Activated CD4-positive, alpha-beta T cell treated with anti-CD3 and anti-CD28 coated beads, Interleukin-2, Interleukin-4, amounts not matched to agents 100 ng/mL and 50 ng/mL, durations not matched to agents 16 hours and 8 hours (primary cell): ENCODE results near the gene NUMA1.

Experiments used
- DNase-seq: peaks from one replicate; pipeline ENCODE4 v3.0.0-alpha.2; 2020; ENCODE audit warnings: low spot score

Gene NUMA1

GRCh38 chr11:72080326-72081183, at the start of gene NUMA1, which contains the start of gene LRRC51:
Gene NUMA1 (minus strand): TSS chr11:72080542. CDS start chr11:72035943, 44,599 bp downstream.
Gene LRRC51 (plus strand): TSS chr11:72080850. CDS start chr11:72089084, 8,234 bp downstream.
- DNase-seq: peak; percentile 100

GRCh38 chr11:72129381-72129780, 49.0 kb upstream of the NUMA1 start:
- no peak for DNase-seq

GRCh38 chr11:72127923-72128322, 47.6 kb upstream of the NUMA1 start:
- DNase-seq: no peak

- no peak for DNase-seq
These were observed 45.6 kb upstream of the NUMA1 start for GRCh38 chr11:72125956-72126355.

GRCh38 chr11:72124046-72124445, 43.7 kb upstream of the NUMA1 start:
- DNase-seq: no peak

- no peak for DNase-seq
These were observed 42.8 kb upstream of the NUMA1 start for GRCh38 chr11:72123117-72123653.

- DNase-seq: no peak
These were observed 42.3 kb upstream of the NUMA1 start for GRCh38 chr11:72122607-72123006.

- DNase-seq: no peak
These were observed 40.6 kb upstream of the NUMA1 start for GRCh38 chr11:72120930-72121329.

GRCh38 chr11:72119198-72119597, 38.9 kb upstream of the NUMA1 start:
- DNase-seq: no peak

- no peak for DNase-seq
These were observed 35.8 kb upstream of the NUMA1 start for GRCh38 chr11:72116019-72116755.

- no peak for DNase-seq
These were observed 34.2 kb upstream of the NUMA1 start for GRCh38 chr11:72114570-72114969.

GRCh38 chr11:72112978-72113808, 32.9 kb upstream of the NUMA1 start:
- DNase-seq: no peak

- DNase-seq: peak; percentile 99
These were observed 32.0 kb upstream of the NUMA1 start, which contains the start of gene ANAPC15 for GRCh38 chr11:72112143-72112977. Gene ANAPC15 (minus strand): TSS chr11:72112695. CDS start chr11:72111276, 1,419 bp downstream.

- no peak for DNase-seq
These were observed 31.2 kb upstream of the NUMA1 start for GRCh38 chr11:72111300-72112142.

- DNase-seq: no peak
These were observed 25.5 kb upstream of the NUMA1 start, which contains the start of gene TOMT for GRCh38 chr11:72105888-72106287. Gene TOMT (plus strand): TSS chr11:72105924. CDS start chr11:72105952, 28 bp downstream.

- DNase-seq: no peak
These were observed 23.4 kb upstream of the NUMA1 start for GRCh38 chr11:72103754-72104167.

GRCh38 chr11:72102946-72103753, 22.8 kb upstream of the NUMA1 start, which contains the start of gene LAMTOR1:
Gene LAMTOR1 (minus strand): TSS chr11:72103297. CDS start chr11:72103224, 73 bp downstream.
- DNase-seq: peak; percentile 99

GRCh38 chr11:72102631-72102945, 22.2 kb upstream of the NUMA1 start:
- no peak for DNase-seq

- no peak for DNase-seq
These were observed 21.8 kb upstream of the NUMA1 start for GRCh38 chr11:72102162-72102561.
